A172 (cell line): ENCODE results near the gene LCN2. TPM values are rescaled to one million over a fixed set of nuclear protein-coding genes. Genes with fewer than 3 reads are reported as not detected.
"Not testable (repeated sequence)": the region's sequence is repeated elsewhere in the genome, so short reads cannot be mapped to it uniquely, and the experiment has no call there.

Experiments used
- DNase-seq: peaks from one replicate; pipeline ENCODE4 v3.0.0-alpha.2; 2015; ENCODE audit warnings: low spot score
- total RNA-seq: library from RNA; depleted of rRNA; stranded (reverse); fragments of >200 nt; shearing (Covaris generic); gene quantifications from 2 replicates; pipeline ENCODE4 v1.2.3, GENCODE V29; 2014

LCN2 gene
- total RNA-seq, 1 experiment from 2014 or later, result 0.14 TPM

- DNase-seq, result no peak
These were observed 18.0 kb downstream of the LCN2 start for GRCh38 chr9:128167209-128167608.

- no peak for DNase-seq
These were observed 19.6 kb downstream of the LCN2 start for GRCh38 chr9:128168731-128169308.

- DNase-seq, result no peak
These were observed 20.2 kb downstream of the LCN2 start for GRCh38 chr9:128169492-128169891.

DNA sequence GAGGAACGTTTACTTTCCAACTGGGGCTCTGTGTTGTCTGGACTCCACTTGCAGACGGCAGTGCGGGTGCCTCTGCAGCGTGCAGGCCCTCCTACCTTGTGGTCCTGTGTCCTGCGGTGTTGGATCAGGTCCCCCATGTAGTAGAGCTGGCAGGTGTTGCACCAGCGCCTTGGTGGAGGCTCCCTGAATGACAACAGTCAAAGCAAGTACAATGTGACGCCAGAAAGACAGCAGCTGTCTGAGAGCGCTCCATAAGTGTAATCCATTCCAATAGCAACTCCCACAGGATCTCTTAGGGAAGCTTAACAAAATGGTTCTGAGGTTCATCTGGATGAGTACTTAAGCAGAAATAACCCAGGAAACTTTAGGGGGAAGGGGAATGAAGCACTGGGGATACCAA, 20.7 kb downstream of the LCN2 start:
- DNase-seq, result no peak

- no peak for DNase-seq
These were observed 24.8 kb downstream of the LCN2 start for GRCh38 chr9:128174062-128174461.

- DNase-seq, result no peak
These were observed 25.9 kb downstream of the LCN2 start for GRCh38 chr9:128175102-128175563.

DNA sequence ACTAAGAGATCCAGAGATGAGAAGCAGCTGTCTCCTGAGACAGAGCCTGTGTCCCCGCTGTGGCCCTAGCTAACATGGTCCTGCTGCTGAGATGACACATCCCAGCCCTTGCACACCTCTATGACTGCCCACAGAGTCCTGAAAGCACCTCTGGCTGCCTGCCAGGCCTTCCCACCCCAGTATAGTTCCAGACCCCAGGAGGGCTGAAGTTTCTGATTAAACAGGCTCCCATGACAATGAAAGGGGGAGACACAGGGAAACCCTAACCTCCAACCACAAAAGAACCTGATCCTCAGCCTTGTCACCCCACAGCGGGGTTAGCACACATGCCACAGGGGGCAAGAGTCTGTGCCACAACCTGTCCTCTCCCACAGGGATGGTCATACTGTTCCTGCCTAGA, 26.5 kb downstream of the LCN2 start:
- DNase-seq, result no peak

GRCh38 chr9:128178806-128179431, 29.7 kb downstream of the LCN2 start:
- no peak for DNase-seq

GRCh38 chr9:128180001-128180400, 30.7 kb downstream of the LCN2 start:
- no peak for DNase-seq

DNA sequence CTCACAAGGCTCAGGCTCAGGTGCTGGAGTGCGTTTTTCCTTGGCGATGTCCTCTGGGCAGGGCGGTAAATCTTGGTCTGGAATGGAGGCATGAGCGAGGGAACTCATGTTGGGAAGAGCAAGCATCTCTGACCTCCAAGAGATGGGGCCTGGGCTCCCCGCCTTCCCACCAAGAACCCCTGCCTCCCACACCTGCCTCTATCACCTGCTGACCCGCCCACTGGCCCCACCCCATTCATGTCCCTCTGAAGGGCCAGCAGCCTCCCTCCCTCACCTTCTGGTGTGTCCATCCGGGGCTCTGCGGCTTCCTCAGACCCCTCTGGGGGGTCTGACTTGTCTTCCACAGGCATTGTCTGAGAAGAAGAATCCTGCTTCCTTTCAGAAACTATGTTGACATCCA, 31.2 kb downstream of the LCN2 start:
- no peak for DNase-seq

DNA sequence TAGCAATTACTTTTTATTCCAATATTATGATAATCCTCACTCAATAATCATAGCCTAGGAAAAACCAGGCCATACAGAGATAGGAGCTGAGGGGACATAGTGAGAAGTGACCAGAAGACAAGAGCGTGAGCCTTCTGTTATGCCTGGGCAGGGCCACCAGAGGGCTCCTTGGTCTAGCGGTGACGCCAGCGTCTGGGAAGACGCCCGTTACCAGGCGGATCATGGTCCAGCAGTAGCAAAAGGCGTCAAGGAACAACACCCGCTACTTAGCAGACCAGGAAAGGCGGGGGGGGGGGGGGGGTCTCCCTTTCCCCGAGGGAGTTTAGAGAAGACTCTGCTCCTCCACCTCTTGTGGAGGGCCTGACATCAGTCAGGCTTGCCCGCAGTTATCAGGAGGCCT, 32.2 kb downstream of the LCN2 start:
- DNase-seq, result not testable (repeated sequence)

DNA sequence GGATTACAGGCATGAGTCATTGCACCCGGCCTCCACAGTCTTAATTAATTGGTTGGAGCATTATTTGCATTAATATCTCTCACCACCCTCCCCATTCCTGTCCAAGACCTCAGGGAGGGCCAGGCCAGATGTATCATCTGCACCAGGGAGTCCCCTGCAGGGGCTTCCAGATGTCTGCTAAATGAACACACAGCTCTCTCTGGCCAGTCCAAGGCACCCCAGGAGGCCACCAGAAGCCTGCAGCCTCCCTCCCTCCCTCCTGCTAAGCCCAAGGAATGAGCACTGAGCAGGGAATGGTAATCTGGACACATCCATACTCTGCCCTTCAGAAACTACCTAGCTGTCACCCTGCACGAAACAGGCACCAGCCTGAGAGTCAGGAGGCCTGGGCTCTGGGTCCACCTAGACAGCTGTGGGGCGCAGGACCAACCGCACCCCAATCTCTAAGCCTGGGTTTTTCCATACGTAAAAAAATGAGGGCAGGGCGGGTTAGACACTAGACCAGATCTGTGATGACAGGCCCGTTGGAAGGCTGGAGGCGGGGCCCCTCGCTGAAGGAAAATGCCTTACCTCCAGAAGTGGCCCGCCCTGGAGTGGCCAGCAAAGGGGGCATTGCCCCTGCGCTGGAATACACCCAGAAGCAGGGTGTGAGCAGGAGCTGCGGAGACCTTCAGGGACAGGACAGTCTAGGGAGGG, 33.8 kb downstream of the LCN2 start:
- no peak for DNase-seq

DNA sequence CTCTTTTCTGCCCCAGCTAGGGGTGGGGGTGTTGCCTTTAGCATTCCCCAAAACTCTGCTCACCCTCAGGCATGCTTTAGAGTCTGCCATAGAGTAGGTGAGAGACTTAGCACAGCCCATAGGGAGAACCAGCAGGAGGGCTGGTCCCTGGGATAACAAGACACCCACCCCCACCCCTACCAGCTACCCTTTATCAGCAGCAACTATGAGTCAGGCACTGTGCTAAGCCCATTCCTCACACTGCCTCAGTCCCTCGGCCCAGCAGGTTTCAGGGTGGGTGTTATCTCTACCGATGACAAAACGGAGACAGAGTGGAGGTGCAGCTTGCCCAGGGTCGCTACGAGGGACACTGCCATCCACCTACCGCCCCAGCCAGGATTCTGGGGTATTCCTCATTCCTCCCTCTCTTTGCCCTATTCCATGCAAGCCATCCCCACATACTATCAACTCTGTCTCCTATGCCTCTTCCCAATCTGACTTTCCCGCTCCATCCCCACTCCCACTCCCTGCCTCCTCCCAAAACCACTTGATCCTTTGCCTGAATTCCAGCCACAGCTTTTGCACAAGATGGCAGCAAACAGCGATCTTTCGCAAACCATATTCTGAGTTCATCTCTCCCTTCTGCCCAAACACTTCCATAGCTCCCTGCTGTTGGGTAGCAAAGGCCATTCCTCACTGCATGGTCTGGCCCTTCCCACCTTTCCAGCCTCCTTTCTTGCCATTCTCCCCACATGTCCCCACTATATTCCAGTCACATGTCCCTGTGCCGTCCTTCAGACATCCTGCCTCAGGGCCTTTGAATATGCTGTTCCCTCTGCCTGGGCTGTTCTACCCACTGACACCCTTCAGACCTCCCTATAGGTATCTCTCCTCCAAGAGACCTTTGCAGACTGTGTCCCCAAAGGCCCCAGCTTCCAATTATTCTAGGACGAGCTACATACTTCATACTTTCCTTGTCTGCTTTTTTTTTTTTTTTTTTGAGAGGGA, 37.0 kb downstream of the LCN2 start:
- no peak for DNase-seq

GRCh38 chr9:128187361-128187760, 38.1 kb downstream of the LCN2 start:
- DNase-seq, result no peak

DNA sequence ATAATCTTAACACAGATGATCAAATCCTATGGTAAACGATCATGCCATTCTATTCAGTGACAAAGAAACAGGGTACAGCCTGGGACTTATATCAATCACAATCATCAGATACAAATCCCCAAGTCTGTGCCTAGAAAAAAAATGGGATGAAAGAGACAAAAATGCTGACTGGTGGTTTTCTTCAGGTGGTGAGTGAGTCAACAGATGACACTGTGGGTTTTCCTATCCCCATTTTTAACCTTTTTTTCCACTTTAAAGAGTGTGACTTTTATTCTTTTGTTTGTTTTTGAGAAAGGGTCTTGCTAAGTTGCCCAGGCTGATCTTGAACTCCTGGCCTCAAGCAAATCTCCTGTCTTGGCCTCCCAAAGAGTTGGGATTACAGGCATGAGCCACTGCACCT, 39.0 kb downstream of the LCN2 start:
- DNase-seq, result no peak

DNA sequence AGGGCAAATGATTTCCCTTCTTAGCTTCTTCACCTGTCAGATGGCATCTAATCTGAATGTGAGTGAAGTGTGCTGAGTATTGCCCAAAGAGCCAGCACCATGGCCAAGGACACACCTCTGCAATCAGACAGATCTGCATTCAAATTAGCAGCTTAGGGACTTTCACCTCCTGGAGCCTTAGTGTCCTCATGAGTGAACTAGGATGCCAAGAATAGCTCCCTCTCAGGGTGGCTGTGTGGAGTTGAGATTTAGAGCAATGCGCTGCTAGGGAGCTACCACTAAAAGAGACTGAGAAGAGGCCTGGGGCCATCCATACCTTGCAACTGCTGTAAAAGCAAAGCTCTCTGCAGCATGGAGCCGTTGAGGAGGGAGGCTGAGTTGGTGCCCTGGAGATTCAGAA, 40.8 kb downstream of the LCN2 start:
- no peak for DNase-seq

DNA sequence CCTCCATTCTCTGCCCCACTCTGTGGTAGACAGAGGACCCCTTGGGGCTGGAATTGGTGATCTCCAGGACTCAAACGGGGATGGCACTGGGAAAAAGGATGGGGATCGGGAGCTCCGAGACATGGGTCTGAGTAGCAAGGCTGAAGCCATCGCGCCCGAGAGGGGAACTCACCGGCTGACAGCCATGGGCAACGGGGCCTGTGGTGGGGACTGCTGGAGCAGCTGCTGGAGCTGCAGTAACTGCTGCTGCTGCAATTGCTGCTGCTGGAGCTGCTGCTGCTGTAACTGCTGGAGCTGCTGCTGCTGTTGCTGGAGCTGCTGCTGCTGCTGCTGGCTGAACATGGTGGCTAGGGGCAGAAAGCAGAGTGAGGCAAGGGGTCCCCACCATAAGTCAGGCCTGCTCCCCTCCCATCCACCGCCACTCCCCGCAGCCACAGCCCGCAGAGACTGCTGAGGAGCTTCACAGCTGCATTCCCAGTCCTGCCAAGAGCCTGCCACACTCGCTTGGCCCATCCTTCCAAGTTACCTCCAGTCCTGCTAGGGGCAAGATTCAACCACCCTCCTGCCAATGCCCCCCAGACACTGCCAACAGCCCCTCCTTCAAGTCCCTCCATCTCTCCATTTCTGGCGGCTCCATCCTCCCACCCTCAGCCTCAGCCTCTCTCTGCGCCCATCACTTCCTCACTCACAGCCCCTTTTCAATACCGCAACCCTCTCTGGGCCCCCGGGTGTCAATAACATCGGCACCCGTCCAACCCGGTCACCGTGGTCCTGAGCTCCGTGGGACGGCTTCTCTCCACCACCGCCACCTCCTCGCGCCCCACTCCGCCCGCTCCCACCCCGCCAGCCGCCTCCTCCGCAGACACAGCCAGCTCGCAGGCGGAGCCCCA, 41.5 kb downstream of the LCN2 start:
- DNase-seq, result no peak

- DNase-seq, result peak; percentile 57
These were observed 42.3 kb downstream of the LCN2 start, which contains the start of gene CIZ1 for GRCh38 chr9:128191406-128192046. Gene CIZ1, minus strand, starts transcription at chr9:128191572. Its CDS starts 715 bp downstream, at chr9:128190857.

DNA sequence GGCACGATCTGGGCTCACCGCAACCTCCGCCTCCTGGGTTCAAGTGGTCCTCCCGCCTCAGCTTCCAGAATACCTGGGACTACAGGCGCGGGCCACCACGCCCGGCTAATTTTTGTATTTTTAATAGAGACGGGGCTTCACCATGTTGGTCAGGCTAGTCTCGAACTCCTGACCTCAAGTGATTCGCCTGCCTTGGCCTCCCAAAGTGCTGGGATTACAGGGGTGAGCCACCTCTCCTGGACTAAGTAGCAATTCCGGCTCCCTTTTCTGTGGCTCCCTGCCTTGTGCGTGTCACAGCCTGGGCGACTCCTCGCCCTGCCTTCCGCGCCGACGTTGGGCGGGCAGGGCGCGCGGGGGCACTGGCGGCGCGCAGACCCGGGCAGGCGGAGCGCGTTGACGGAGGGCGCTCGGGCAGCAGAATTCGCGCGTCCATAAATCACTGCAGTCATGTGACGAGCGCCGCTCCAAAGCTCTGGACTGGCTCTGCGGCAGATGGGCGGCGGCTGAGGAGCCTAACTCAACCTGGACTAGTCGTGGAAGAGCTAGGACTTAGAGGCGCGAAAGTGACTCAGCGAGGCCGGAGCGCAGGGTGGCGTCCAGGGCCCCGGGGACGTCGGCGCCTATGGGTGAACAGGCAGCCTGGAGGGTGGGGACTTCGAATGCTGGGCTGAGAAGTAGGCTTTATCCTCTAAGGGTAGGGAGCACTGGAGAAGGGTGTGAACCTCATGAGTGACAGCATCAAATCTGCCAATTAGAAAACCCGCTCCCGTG, 43.5 kb downstream of the LCN2 start:
- DNase-seq, result peak; percentile 95
